ENCODE results near the gene NAV2.

The NAV2 gene

GRCh38 chr11:20038412-20038811 is 325.8 kb downstream of the NAV2 start:
- TF ChIP-seq, protein P1, sequence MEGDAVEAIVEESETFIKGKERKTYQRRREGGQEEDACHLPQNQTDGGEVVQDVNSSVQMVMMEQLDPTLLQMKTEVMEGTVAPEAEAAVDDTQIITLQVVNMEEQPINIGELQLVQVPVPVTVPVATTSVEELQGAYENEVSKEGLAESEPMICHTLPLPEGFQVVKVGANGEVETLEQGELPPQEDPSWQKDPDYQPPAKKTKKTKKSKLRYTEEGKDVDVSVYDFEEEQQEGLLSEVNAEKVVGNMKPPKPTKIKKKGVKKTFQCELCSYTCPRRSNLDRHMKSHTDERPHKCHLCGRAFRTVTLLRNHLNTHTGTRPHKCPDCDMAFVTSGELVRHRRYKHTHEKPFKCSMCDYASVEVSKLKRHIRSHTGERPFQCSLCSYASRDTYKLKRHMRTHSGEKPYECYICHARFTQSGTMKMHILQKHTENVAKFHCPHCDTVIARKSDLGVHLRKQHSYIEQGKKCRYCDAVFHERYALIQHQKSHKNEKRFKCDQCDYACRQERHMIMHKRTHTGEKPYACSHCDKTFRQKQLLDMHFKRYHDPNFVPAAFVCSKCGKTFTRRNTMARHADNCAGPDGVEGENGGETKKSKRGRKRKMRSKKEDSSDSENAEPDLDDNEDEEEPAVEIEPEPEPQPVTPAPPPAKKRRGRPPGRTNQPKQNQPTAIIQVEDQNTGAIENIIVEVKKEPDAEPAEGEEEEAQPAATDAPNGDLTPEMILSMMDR (conservative IDR thresholded peaks at IDR 0.05; ENCODE audit: low read depth, low read length) = no peak
- DNase-seq (ENCODE audit: low read depth) = no peak
- H3K4me3 ChIP-seq (ENCODE audit: low read length) = no peak overlapping the region

DNA sequence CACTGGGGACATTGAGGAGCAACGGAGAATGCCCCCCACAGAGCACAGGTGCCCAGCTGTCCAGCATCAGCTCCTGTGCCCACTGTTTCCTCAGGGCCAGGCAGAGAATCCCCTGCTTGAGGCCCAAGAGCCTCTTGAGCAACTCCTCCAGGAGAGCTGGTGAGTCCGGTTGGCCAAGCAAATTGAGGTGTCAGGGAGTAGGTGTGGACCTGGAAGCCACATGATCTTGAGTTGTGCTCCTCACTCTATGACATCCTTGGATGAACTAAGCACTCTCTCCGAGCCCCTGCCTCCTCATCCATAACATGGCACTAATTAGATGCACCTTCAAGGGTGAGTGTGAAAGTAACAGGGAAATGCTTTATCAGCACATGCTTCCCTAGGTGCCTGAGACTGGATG is 326.3 kb downstream of the NAV2 start:
- DNase-seq (ENCODE audit: low read depth) = no peak
- TF ChIP-seq, protein P1 (conservative IDR thresholded peaks at IDR 0.05; ENCODE audit: low read depth, low read length) = no peak
- H3K4me3 ChIP-seq (ENCODE audit: low read length) = no peak overlapping the region

DNA sequence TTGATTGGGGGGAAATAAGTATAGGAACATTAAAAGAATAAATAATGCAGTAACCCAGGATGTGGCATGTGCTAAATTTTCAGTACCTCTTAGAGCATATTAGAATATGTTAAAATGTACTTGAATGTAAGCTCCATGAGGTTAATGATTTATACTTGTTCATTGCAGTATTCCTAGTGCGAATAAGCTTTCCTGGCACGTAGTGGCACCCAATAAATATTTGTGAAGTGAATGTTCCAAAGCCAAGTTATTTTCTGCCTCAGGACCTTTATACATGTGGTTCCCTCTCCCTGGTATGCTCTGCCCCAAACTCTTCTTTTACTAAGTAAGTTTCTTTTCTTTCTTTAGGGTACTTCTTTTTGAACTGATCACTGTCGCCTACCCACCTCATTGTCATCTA is 328.9 kb downstream of the NAV2 start:
- TF ChIP-seq, protein P1 (conservative IDR thresholded peaks at IDR 0.05; ENCODE audit: low read depth, low read length) = no peak
- H3K4me3 ChIP-seq (ENCODE audit: low read length) = no peak overlapping the region
- no peak for DNase-seq (ENCODE audit: low read depth)

GRCh38 chr11:20042045-20042639 is 329.5 kb downstream of the NAV2 start:
- TF ChIP-seq, protein P1 (conservative IDR thresholded peaks at IDR 0.05; ENCODE audit: low read depth, low read length) = no peak
- no peak for DNase-seq (ENCODE audit: low read depth)
- no peak overlapping the region for H3K4me3 ChIP-seq (ENCODE audit: low read length)

GRCh38 chr11:20042811-20043341 is 330.2 kb downstream of the NAV2 start:
- no peak for DNase-seq (ENCODE audit: low read depth)
- TF ChIP-seq, protein P1 (conservative IDR thresholded peaks at IDR 0.05; ENCODE audit: low read depth, low read length) = no peak
- H3K4me3 ChIP-seq (ENCODE audit: low read length) = no peak overlapping the region

- no peak overlapping the region for H3K4me3 ChIP-seq (ENCODE audit: low read length)
- no peak for DNase-seq (ENCODE audit: low read depth)
- TF ChIP-seq, protein P1 (conservative IDR thresholded peaks at IDR 0.05; ENCODE audit: low read depth, low read length) = no peak
Observed at GRCh38 chr11:20043992-20044391, 331.4 kb downstream of the NAV2 start.

DNA sequence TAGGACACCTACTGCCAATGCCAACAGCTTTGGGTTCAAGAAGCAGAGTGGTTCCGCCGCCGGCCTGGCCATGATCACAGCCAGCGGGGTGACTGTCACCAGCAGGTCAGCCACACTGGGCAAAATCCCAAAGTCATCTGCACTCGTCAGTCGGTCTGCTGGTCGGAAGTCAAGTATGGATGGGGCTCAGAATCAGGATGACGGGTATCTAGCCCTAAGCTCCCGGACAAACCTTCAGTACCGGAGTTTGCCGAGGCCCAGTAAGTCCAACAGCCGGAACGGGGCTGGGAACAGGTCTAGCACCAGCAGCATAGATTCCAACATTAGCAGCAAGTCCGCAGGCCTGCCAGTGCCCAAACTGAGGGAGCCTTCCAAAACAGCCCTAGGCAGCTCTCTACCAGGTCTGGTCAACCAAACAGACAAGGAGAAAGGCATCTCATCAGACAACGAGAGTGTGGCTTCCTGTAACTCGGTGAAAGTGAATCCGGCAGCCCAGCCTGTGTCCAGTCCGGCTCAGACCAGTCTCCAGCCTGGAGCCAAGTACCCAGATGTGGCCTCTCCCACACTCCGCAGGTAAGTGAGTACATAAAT is 332.6 kb downstream of the NAV2 start:
- TF ChIP-seq, protein P1 (conservative IDR thresholded peaks at IDR 0.05; ENCODE audit: low read depth, low read length) = no peak
- DNase-seq (ENCODE audit: low read depth) = no peak
- H3K4me3 ChIP-seq (ENCODE audit: low read length) = no peak overlapping the region
